Lung (tissue), 12 donors: ENCODE data around the gene SPRR2B. TPM values are rescaled to one million over a fixed set of nuclear protein-coding genes. Genes with fewer than 3 reads are reported as not detected.

ENCODE experiments used
- ATAC-seq: fragments of 200-7000 bp; cut with Tn5 transposase; one replicate; pipeline ENCODE4 v1.9.1; 2020; ENCODE audit warnings: moderate number of reproducible peaks; ENCODE audit not compliant: insufficient read depth, low FRiP score
- DNase-seq, 3 donors: peaks; one replicate each; pipeline ENCODE4 v3.0.0-alpha.2; 2013 to 2017
- H3K27ac ChIP-seq, 2 donors: one replicate each; pipeline ENCODE4 v1.5.1; 2013; ENCODE audit warnings: mild to moderate bottlenecking in 2 of 2, moderate library complexity in 2 of 2, control low read depth in 1 of 2, inconsistent platforms in 1 of 2, low read depth in 1 of 2, low read length in 1 of 2
- H3K27me3 ChIP-seq, 3 donors: one replicate each; pipeline ENCODE4 v1.5.1; 2013; ENCODE audit warnings: low read length in 2 of 3; ENCODE audit not compliant: control insufficient read depth in 3 of 3, insufficient read depth in 3 of 3
- H3K36me3 ChIP-seq, 4 donors: one replicate each; pipeline ENCODE4 v1.5.1; 2013; ENCODE audit warnings: low read length in 4 of 4, mild to moderate bottlenecking in 1 of 4, moderate library complexity in 1 of 4; ENCODE audit not compliant: control insufficient read depth in 4 of 4, insufficient read depth in 4 of 4
- H3K4me1 ChIP-seq, 5 donors: one replicate each; pipeline ENCODE4 v1.5.1; 2013; ENCODE audit warnings: low read length in 5 of 5, mild to moderate bottlenecking in 2 of 5, moderate library complexity in 1 of 5; ENCODE audit not compliant: control insufficient read depth in 5 of 5, insufficient read depth in 5 of 5
- H3K4me3 ChIP-seq: one replicate; pipeline ENCODE4 v1.5.1; 2013; ENCODE audit warnings: mild to moderate bottlenecking, control low read depth, moderate library complexity
- H3K9ac ChIP-seq, 2 donors: one replicate each; pipeline ENCODE4 v1.5.1; 2013; ENCODE audit warnings: low read length in 2 of 2, control low read depth in 1 of 2; ENCODE audit not compliant: insufficient read depth in 1 of 2
- H3K9me3 ChIP-seq, 4 donors: one replicate each; pipeline ENCODE4 v1.5.1; 2013; ENCODE audit warnings: low read length in 3 of 4, mild to moderate bottlenecking in 1 of 4, moderate library complexity in 1 of 4; ENCODE audit not compliant: control insufficient read depth in 4 of 4, insufficient read depth in 3 of 4
- CTCF ChIP-seq: IDR thresholded peaks from 2 replicates; pipeline ENCODE4 v1.5.1; 2012; ENCODE audit warnings: mild to moderate bottlenecking; ENCODE audit errors: control extremely low read depth, extremely low read depth
- WGBS, 2 donors: extraction: QIAGEN DNeasy Blood & Tissue Kit; methylation state at CpG; one replicate each; pipeline ENCODE4 v1.1.7; 2013; 5-methylcytosine and 5-hydroxymethylcytosine counted together
- polyA plus RNA-seq, 2 donors: library from polyadenylated mRNA; stranded (reverse); fragments of 200-250 nt; gene quantifications; one replicate each; pipeline ENCODE4 v1.2.1, GENCODE V29; 2013
- total RNA-seq, 2 donors: library from RNA; depleted of rRNA in 1 of 2; stranded (reverse); fragments of >200 nt in 1 of 2; gene quantifications; one replicate each; pipeline ENCODE4 v1.2.1, GENCODE V29; 2014 to 2021
- donor health status: control.
- donor health status: control.
- donor health status: Bipolar disorder and iron deficiency.
- donor health status: healthy.
- donor health status: DM: yes; HTN: yes; CAD: no.

The SPRR2B gene
- total and polyA plus RNA-seq, 4 donors = not detected

GRCh38 chr1:153040950-153041631 lies 30.3 kb downstream of the SPRR2B start, which contains the start of gene SPRR2D:
Gene SPRR2D, minus strand, starts transcription at chr1:153041120. Its CDS starts 774 bp downstream, at chr1:153040346.
- H3K4me3 ChIP-seq = no peak within 1 kb of the TSS
- DNase-seq (no peak), ATAC-seq (no peak)
- no peak within 1 kb of the TSS for H3K27ac ChIP-seq
- no peaks in the 10 kb centered on the region for H3K27me3 ChIP-seq
- 58 to 72% methylated on average over 4 of the region's 4 CpGs for WGBS, 2 donors
- H3K36me3 ChIP-seq = no peaks in the 10 kb centered on the region
- H3K4me1 ChIP-seq = no peaks in the 10 kb centered on the region
- peaks cover 0 to 5% (median 0%) of the 10 kb centered on the region in 4 donors for H3K9me3 ChIP-seq
- no peak within 1 kb of the TSS for H3K9ac ChIP-seq
- TF ChIP-seq CTCF = no peak

- H3K27ac ChIP-seq = no peak overlapping the region
- no peak overlapping the region for H3K4me3 ChIP-seq
- TF ChIP-seq CTCF = no peak
- no peak for ATAC-seq
- no peaks in the 10 kb centered on the region for H3K9me3 ChIP-seq
- DNase-seq = no peak
- H3K9ac ChIP-seq = no peak overlapping the region
- H3K27me3 ChIP-seq = no peaks in the 10 kb centered on the region
- no peaks in the 10 kb centered on the region for H3K36me3 ChIP-seq
- 81 to 84% methylated on average over 1 of the region's 1 CpG for WGBS, 2 donors
- H3K4me1 ChIP-seq = no peaks in the 10 kb centered on the region
Observed at GRCh38 chr1:153035211-153035610, 36.2 kb downstream of the SPRR2B start.

GRCh38 chr1:153032677-153033308 lies 38.6 kb downstream of the SPRR2B start:
- no peaks in the 10 kb centered on the region for H3K36me3 ChIP-seq
- no peak for TF ChIP-seq CTCF
- no peaks in the 10 kb centered on the region for H3K27me3 ChIP-seq
- H3K27ac ChIP-seq = no peak overlapping the region
- no peak overlapping the region for H3K4me3 ChIP-seq
- peaks cover 0 to 3% (median 0%) of the 10 kb centered on the region in 4 donors for H3K9me3 ChIP-seq
- H3K9ac ChIP-seq = no peak overlapping the region
- 29 to 48% methylated on average over 3 of the region's 3 CpGs for WGBS, 2 donors
- H3K4me1 ChIP-seq = no peaks in the 10 kb centered on the region
- ATAC-seq (peak; percentile 53), DNase-seq (peak in 1 of 3 donors; percentile 0)
